ENCODE results near the gene TESK2. TPM values are rescaled to one million over a fixed set of nuclear protein-coding genes. Genes with fewer than 3 reads are reported as not detected.

The TESK2 gene
- total and polyA plus RNA-seq, 2 of the 8 experiments (the other 6 are each of a cell fraction or from before 2014, with no cell fraction given), result 10.8 to 12.6 TPM

DNA sequence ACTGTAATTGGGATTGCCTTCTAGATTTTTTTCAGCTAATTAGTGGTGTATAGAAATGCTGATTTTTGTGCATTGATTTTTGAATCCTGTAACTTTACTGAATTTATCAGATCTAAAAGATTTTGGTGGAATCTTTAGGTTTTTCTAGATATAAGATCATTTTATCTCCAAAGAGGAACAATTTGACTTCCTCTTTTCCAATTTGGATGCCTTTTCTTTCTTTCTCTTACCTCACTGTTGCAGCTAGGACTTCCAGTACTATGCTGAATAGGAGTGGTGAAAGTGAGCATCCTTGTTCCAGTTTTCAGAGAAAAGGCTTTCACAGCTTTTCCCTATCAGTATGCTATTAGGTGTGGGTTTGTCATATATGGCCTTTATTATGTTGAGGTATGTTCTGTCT lies 53.6 kb downstream of the TESK2 start (continued):
- TF ChIP-seq BACH1 (IDR thresholded peaks at IDR 0.05; ENCODE audit: low read length), result no peak
- TF ChIP-seq CHD1 (IDR thresholded peaks at IDR 0.05; ENCODE audit: low read depth, low read length), result no peak
- no peak for TF ChIP-seq TAF7 (optimal IDR thresholded peaks at IDR 0.05; ENCODE audit: borderline replicate concordance, low read depth, low read length)
- TF ChIP-seq RAD21 (IDR thresholded peaks at IDR 0.05 in 1 of 2, conservative IDR thresholded peaks at IDR 0.05 in 1 of 2; ENCODE audit: low read depth in 2 of 2, low read length in 2 of 2), result no peak
